Measurements from ENCODE around the gene VPS13D. TPM values are rescaled to one million over a fixed set of nuclear protein-coding genes. Genes with fewer than 3 reads are reported as not detected.

The VPS13D gene
- total RNA-seq, 1 experiment from 2014 or later = 30.7 TPM

DNA sequence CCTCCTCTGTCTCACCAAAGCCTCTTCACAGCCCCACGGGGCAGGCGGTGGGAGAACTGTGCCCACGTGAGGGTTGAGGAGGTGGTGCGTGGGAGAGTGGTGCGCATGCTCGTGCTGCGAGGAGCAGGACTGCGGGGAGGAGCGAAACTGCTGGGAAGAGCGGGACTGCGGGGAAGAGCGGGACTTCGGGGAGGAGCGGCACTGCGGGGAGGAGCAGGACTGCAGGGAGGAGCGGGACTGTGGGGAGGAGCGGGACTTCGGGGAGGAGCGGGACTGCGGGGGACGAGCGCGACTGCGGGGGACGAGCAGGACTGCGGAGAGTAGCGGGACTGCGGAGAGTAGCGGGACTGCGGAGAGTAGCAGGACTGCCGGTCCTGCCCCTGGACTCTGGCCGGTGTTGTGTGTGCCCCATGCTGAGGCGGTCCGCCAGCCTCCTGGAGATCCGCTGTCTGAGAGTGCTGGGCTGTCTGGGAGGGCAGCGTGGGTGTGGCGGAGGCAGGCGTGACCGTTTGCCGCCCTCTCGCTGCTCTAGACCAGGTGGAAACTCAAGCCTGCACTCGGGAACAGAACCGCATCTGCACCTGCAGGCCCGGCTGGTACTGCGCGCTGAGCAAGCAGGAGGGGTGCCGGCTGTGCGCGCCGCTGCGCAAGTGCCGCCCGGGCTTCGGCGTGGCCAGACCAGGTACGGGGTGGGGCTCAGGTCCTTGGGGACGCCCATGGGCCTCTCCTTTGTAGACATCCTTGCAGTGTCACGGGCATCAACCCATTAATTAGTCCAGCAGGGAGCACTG lies 38.4 kb upstream of the VPS13D start:
- CTCF ChIA-PET = no interaction called here
- H3K4me3 ChIP-seq (ENCODE audit: low read length) = no peak overlapping the region

DNA sequence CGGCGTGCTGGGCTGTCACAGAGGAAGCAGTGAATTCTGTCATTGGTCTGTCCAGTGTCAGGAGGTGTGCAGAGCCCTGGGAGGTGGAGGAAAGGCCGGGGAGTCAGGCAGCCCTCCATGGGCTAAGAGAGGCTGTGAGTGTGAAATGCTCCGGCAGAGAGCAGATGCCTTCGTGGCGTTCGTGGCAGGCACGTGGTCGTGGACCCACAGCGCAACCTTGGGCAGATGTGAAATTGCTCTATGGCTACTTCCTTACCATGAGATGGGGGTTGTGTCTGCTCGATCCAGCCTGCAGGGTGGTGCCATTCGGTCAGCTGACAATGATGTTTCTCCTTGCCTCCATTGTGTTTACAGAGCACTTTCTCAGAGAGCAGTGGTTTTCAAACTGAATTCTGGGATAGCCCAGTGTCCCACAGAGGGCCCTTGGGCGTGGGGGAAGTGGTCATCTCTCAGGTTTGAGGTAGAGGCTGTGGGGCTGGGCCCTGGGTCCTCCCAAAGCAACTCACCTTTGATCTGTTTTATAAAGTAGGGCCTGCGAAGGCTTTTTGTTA lies 35.1 kb upstream of the VPS13D start:
- H3K4me1 ChIP-seq (ENCODE audit: insufficient read depth, low read length) = no peaks in the 10 kb centered on the region
- H2AFZ ChIP-seq (ENCODE audit: low read length) = no peak overlapping the region
- no peak for DNase-seq
- CTCF ChIA-PET = no interaction called here
- no peaks in the 10 kb centered on the region for H3F3A ChIP-seq (ENCODE audit: low read length, unreplicated experiment)
- H3K27ac ChIP-seq (ENCODE audit: low read length) = no peak overlapping the region
- H3K9me3 ChIP-seq (ENCODE audit: low read length) = no peaks in the 10 kb centered on the region
- H3K27me3 ChIP-seq (ENCODE audit: low read length) = no peaks in the 10 kb centered on the region
- H4K20me1 ChIP-seq (ENCODE audit: low read length) = no peaks in the 10 kb centered on the region
- TF ChIP-seq, protein P1, sequence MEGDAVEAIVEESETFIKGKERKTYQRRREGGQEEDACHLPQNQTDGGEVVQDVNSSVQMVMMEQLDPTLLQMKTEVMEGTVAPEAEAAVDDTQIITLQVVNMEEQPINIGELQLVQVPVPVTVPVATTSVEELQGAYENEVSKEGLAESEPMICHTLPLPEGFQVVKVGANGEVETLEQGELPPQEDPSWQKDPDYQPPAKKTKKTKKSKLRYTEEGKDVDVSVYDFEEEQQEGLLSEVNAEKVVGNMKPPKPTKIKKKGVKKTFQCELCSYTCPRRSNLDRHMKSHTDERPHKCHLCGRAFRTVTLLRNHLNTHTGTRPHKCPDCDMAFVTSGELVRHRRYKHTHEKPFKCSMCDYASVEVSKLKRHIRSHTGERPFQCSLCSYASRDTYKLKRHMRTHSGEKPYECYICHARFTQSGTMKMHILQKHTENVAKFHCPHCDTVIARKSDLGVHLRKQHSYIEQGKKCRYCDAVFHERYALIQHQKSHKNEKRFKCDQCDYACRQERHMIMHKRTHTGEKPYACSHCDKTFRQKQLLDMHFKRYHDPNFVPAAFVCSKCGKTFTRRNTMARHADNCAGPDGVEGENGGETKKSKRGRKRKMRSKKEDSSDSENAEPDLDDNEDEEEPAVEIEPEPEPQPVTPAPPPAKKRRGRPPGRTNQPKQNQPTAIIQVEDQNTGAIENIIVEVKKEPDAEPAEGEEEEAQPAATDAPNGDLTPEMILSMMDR (conservative IDR thresholded peaks at IDR 0.05; ENCODE audit: low read depth, low read length) = no peak
- TF ChIP-seq EZH2 (IDR thresholded peaks at IDR 0.05; ENCODE audit: low read length, unreplicated experiment) (no peak), EZH2phosphoT487 (IDR thresholded peaks at IDR 0.05; ENCODE audit: borderline replicate concordance, low read length) (no peak)
- BruUV-seq (replicated peaks) = no TSS peak
- no peak overlapping the region for H3K4me2 ChIP-seq (ENCODE audit: low read length)
- no peaks in the 10 kb centered on the region for H3K9me2 ChIP-seq (replicated peaks; ENCODE audit: low read length)
- no peak overlapping the region for H3K9ac ChIP-seq (ENCODE audit: low read length)
- H3K36me3 ChIP-seq (ENCODE audit: low read depth, low read length) = no peaks in the 10 kb centered on the region
- intact Hi-C loops (cut with micrococcal nuclease) = no loop called here
- no peak for ATAC-seq
- H3K4me3 ChIP-seq (ENCODE audit: low read length) = no peak overlapping the region
- POLR2A ChIA-PET (ENCODE audit: unreplicated experiment) = no interaction called here
- no peaks in the 10 kb centered on the region for H3K79me2 ChIP-seq (ENCODE audit: low read length)

More for the DNA sequence above, 38.4 kb upstream of the VPS13D start:
- Histone ChIP-seq H3K79me2 (ENCODE audit: low read length) (no peaks in the 10 kb centered on the region), H3K4me1 (ENCODE audit: insufficient read depth, low read length) (no peaks in the 10 kb centered on the region), H3F3A (ENCODE audit: low read length, unreplicated experiment) (no peaks in the 10 kb centered on the region), H3K36me3 (ENCODE audit: low read depth, low read length) (no peaks in the 10 kb centered on the region), H2AFZ (ENCODE audit: low read length) (no peak overlapping the region), H3K9ac (ENCODE audit: low read length) (no peak overlapping the region), H3K4me2 (ENCODE audit: low read length) (no peak overlapping the region), H3K9me3 (ENCODE audit: low read length) (no peaks in the 10 kb centered on the region), H3K9me2 (replicated peaks; ENCODE audit: low read length) (no peaks in the 10 kb centered on the region), H4K20me1 (ENCODE audit: low read length) (no peaks in the 10 kb centered on the region), H3K27ac (ENCODE audit: low read length) (no peak overlapping the region), H3K27me3 (ENCODE audit: low read length) (no peaks in the 10 kb centered on the region)
- TF ChIP-seq, protein P1 (conservative IDR thresholded peaks at IDR 0.05; ENCODE audit: low read depth, low read length) = no peak
- TF ChIP-seq EZH2 (IDR thresholded peaks at IDR 0.05; ENCODE audit: low read length, unreplicated experiment) = no peak
- TF ChIP-seq EZH2phosphoT487 (IDR thresholded peaks at IDR 0.05; ENCODE audit: borderline replicate concordance, low read length) = no peak
- no peak for ATAC-seq
- DNase-seq = no peak
- BruUV-seq (replicated peaks) = no TSS peak
- intact Hi-C loops (cut with micrococcal nuclease) = no loop called here
- POLR2A ChIA-PET (ENCODE audit: unreplicated experiment) = no interaction called here

DNA sequence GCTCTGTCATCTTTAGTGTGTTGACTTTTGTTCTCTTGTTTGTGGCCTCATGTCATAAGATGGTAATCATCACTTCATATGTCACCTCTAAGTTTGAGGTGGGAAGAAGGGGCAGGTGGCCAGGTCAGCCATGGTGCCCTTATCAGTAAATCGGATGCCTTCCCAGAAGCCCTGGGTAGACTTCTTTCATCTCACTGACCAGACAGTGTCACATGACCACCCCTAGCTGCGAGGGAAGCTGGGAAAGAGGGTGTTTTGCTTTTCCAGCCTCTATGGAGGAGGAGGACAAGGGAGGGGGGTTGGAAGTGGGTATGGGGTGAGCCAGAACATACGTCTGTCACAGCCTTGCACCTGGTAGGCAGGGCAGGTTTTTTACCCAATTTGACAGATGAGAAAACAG lies 34.4 kb upstream of the VPS13D start:
- Histone ChIP-seq H4K20me1 (ENCODE audit: low read length) (no peaks in the 10 kb centered on the region), H3K9me2 (replicated peaks; ENCODE audit: low read length) (no peaks in the 10 kb centered on the region), H3K27me3 (ENCODE audit: low read length) (no peaks in the 10 kb centered on the region), H3K9me3 (ENCODE audit: low read length) (no peaks in the 10 kb centered on the region), H2AFZ (ENCODE audit: low read length) (no peak overlapping the region), H3K36me3 (ENCODE audit: low read depth, low read length) (no peaks in the 10 kb centered on the region), H3K4me1 (ENCODE audit: insufficient read depth, low read length) (no peaks in the 10 kb centered on the region), H3K27ac (ENCODE audit: low read length) (no peak overlapping the region), H3K4me2 (ENCODE audit: low read length) (no peak overlapping the region), H3F3A (ENCODE audit: low read length, unreplicated experiment) (no peaks in the 10 kb centered on the region), H3K9ac (ENCODE audit: low read length) (no peak overlapping the region), H3K79me2 (ENCODE audit: low read length) (no peaks in the 10 kb centered on the region), H3K4me3 (ENCODE audit: low read length) (no peak overlapping the region)
- ATAC-seq (no peak), DNase-seq (no peak)
- CTCF ChIA-PET = no interaction called here
- POLR2A ChIA-PET (ENCODE audit: unreplicated experiment) = no interaction called here
- intact Hi-C loops (cut with micrococcal nuclease) = no loop called here
- no peak for TF ChIP-seq EZH2 (IDR thresholded peaks at IDR 0.05; ENCODE audit: low read length, unreplicated experiment)
- TF ChIP-seq, protein P1 (conservative IDR thresholded peaks at IDR 0.05; ENCODE audit: low read depth, low read length) = no peak
- no peak for TF ChIP-seq EZH2phosphoT487 (IDR thresholded peaks at IDR 0.05; ENCODE audit: borderline replicate concordance, low read length)
- no TSS peak for BruUV-seq (replicated peaks)

Data from PC-3 (cell line).